Forelimb muscle (tissue), 1 donor: ENCODE measurements around the gene PICALM. TPM values are rescaled to one million over a fixed set of nuclear protein-coding genes. Genes with fewer than 3 reads are reported as not detected.

ENCODE experiments used
- DNase-seq: peaks from one replicate; pipeline ENCODE4 v3.0.0-alpha.2; 2013; ENCODE audit warnings: low read depth
- polyA plus RNA-seq: library from polyadenylated mRNA; unstranded; fragments of 120-200 nt; gene quantifications from one replicate; pipeline ENCODE4 v1.2.1, GENCODE V29; 2013; ENCODE audit not compliant: insufficient read length

Gene PICALM
- polyA plus RNA-seq, 1 donor = 121 TPM

GRCh38 chr11:86047275-86047991 lies 21.5 kb downstream of the PICALM start:
- no peak for DNase-seq

- no peak for DNase-seq
Measured at GRCh38 chr11:86046116-86046515, 22.8 kb downstream of the PICALM start.

GRCh38 chr11:86043765-86044503 lies 24.9 kb downstream of the PICALM start:
- no peak for DNase-seq

GRCh38 chr11:86041975-86042378 lies 26.9 kb downstream of the PICALM start:
- DNase-seq = peak; percentile 90

GRCh38 chr11:86040919-86041850 lies 27.7 kb downstream of the PICALM start:
- peak; percentile 14 for DNase-seq

GRCh38 chr11:86039094-86039493 lies 29.8 kb downstream of the PICALM start:
- DNase-seq = no peak

DNA sequence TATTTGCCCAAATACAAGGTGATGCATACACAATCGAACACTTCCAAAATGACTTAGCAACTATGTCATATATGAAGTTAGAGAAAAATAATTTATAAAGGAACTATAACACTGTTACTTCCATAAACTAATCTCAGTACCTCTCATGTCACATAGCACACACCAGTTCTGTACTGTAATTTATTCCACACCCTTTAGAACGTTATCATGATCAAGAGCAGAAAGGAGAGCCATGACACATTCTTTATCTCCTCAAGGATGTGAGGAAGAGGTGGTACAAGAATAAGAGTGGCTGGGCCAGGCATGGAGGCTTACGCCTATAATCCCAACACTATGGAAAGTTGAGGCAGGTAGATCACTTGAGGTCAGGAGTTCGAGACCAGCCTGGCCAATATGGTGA lies 31.1 kb downstream of the PICALM start:
- no peak for DNase-seq

GRCh38 chr11:86035920-86036319 lies 33.0 kb downstream of the PICALM start:
- DNase-seq = no peak

DNA sequence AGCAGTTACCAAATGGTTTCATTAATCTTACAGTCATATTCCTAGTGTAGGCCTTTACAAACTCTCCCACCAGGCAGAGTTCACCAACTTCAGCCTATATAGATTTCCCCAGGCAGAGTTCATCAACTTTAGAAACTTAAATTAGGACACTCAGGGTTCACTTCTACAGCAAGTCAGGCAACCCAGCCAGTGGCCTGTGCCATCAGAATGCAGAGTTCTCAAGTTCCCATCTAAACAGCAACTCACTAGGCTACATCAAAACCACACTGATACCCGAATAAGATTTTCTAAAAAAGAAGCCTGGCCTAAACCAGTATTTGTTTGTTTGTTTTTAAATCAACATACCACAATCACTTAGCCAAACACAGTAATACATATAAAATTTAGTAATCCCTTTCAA lies 33.7 kb downstream of the PICALM start:
- DNase-seq = no peak

DNA sequence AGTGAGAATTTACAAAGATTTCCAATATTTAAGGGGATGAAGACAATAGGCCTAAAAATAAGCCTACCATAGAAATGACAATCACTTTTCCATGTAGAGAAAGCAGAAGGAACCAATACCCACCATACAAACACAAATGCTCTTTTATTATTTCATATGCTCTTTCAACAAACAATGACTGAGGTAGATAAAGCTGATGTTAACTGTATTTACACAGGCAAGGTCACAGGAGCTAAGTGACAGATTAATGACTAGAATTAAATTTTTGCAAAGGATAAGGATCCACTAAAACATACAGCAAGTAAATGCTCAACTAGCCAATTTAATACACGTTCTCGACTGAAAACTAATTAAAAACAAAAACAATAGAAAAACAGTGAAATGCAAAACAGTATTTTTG lies 34.2 kb downstream of the PICALM start:
- no peak for DNase-seq

DNA sequence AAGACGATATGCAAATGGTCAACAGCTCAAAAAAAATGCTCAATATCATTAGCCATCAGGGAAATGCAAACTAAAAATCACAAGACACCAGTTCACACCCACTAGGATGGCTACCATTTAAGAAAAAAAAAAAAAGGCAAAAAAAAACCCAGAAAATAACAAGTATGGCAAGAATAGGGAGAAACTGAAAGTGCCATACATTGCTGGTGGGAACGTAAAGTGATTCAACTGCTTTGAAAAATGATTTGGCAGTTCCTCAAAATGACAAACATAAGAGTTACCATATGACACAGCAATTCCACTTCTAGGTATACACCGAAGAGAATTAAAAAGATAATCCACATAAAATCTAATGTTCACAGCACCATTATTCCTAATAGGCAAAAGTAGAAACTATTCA lies 47.5 kb downstream of the PICALM start:
- DNase-seq = no peak

DNA sequence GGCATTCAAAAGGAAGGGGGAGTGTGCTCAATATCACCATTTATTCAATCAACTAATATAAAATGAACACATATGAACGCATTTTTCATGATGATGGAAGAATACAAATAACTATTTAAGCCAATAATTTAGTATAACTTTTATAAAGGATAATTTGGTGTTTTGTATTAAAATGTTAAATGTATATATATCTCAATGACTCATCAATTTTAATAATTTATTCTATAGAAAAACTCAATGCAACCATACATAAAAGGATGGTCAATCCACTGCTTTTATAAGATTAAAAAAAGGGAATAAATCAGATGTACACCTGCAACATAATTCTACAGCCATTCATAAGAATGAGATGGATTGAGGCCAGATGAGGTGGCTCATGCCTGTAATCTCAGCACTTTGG lies 50.6 kb downstream of the PICALM start:
- no peak for DNase-seq

DNA sequence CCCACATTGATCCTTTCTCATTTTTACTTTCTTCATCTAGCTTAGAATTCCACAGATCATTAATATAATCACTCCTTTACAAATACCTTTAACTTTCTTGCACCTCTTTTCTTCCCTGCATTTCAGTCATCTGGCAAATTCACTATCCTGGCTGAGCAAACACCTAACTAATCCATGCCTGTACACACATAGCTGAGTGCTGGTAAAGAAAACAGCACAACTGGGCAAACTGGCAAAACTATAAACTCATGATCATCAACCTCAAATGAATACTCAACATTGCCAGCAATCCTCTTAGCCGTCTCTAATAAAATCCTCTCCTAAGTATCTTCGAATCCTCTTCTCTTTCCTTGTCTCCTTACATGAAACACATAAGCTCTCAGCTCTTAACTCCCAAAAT lies 52.4 kb downstream of the PICALM start:
- no peak for DNase-seq

DNA sequence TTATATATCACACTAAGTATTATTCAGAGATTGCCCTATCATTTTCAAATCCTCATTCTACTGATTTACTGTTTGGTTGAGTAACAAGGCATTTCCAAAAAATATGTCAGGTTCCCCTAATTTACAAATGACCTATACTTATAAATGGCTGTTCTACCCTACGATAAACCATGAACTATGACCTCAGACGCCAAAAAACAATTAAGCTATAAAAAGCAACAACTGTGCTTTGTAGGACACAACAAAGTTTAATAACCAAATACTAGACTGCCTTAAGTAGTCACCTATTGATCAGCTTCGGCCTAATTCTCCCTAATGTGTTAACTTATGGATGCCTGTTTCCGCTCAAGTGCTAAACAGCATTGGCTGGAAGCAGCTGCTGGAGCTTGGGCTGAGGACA lies 53.2 kb downstream of the PICALM start:
- no peak for DNase-seq

GRCh38 chr11:86014221-86014620 lies 54.7 kb downstream of the PICALM start:
- DNase-seq = no peak

- no peak for DNase-seq
Measured at GRCh38 chr11:86013713-86014112, 55.2 kb downstream of the PICALM start.

GRCh38 chr11:86011175-86011574 lies 57.7 kb downstream of the PICALM start:
- DNase-seq = no peak

DNA sequence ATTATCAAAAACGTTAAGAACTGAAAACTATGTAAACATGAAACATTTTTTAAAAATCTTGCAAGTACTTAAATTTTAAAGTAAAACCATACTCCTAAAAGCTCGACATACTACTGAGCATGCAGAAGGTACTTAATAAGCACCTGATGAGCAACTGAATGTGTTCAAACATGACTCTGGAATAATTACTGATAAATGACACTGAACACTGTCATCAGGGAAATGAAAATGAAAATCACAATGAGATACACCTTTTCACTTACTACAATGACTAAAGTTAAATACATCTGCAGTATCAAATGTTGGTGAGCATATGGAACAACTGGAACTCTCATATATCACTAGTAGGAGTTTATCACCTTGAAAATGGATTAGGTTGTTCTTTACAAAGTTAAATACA lies 65.2 kb downstream of the PICALM start:
- DNase-seq = no peak

DNA sequence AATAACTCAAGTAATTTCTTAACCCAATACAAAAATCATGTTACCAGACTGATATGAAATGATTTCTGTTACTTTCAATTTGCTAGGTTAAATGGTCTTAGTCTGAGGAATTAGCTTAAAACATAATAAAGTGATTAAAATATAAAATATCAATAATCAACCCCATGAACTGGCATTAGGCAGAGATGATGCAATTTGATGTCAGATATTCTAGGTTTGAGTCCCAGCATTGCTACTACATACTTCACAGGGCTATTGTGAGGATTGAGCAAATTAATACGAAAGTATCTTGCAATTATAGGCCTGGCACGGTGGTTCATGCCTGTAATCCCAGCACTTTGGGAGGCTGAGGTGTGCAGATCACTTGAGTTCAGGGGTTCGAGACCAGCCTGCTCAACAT lies 66.5 kb downstream of the PICALM start:
- no peak for DNase-seq

DNA sequence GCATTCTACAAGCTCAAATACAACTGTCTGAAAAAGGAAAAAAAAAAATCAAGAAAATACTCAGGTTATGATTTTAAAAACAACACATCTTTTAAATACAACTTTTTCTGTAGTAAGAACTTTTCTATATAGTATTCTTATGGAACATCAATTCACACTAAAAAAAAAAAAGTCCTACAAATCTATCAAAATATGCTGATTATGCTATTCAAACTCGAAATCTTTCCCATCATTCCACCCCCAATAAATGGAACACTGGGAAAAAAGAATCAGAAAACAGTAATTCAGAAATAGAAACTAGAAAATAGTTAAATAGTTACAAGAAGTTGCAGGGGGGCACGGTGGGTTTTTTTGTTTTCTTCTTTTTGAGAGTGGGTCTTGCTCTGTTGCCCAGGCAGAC lies 77.4 kb downstream of the PICALM start:
- DNase-seq = no peak

DNA sequence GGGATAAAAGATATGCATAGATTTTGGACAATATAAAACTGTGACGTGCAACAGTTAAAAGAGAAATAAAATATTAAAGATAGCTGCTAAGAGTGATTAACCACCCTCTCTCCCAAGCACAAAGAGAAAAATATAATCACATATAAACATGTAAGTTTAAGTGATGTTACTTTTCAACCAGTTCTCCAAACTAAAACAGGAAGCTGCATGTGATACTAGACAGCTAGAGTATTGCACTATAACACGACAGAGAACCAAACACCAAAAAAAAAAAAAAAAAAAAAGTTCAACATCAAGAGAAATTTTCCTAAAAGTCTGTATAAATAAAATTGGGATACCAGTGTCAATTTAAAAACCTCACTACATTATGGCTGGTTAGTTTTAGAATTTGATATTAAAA lies 79.1 kb downstream of the PICALM start:
- no peak for DNase-seq

- no peak for DNase-seq
Measured at GRCh38 chr11:85988780-85989179, 80.1 kb downstream of the PICALM start.
